H1 (cell line): Measurements from ENCODE around the gene HMCN2. TPM values are rescaled to one million over a fixed set of nuclear protein-coding genes. Genes with fewer than 3 reads are reported as not detected.

ENCODE experiments used
- CBX8 ChIP-seq: fragments of 300-800, 300-1000 bp; sonication (generic); IDR thresholded peaks from 2 replicates; pipeline ENCODE4 v1.7.1; 2016; ENCODE audit warnings: low read depth, low read length, borderline replicate concordance
- CHD2 ChIP-seq: IDR thresholded peaks from 2 replicates; pipeline ENCODE4 v1.6.1; 2012; ENCODE audit warnings: low read length, improper control_type of control experiment
- E2F6 ChIP-seq: IDR thresholded peaks from 2 replicates; pipeline ENCODE4 v1.6.1; 2012; ENCODE audit warnings: inconsistent platforms
- EGR1 ChIP-seq: IDR thresholded peaks from 2 replicates; pipeline ENCODE4 v1.6.1; 2011; ENCODE audit warnings: low read depth, low read length, borderline replicate concordance
- MAFK ChIP-seq: IDR thresholded peaks from 2 replicates; pipeline ENCODE4 v1.6.1; 2012; ENCODE audit warnings: low read depth, mild to moderate bottlenecking, improper control_type of control experiment, low read length
- PHF8 ChIP-seq: fragments of 200-600 bp; sonication (generic); conservative IDR thresholded peaks from 2 replicates; pipeline ENCODE4 v1.7.1; 2012; ENCODE audit warnings: low read depth, mild to moderate bottlenecking, inconsistent platforms, low read length, moderate library complexity
- RBBP5 ChIP-seq: IDR thresholded peaks from 2 replicates; pipeline ENCODE4 v1.7.1; 2012; ENCODE audit warnings: low read depth, mild to moderate bottlenecking, inconsistent platforms, low read length, moderate library complexity, borderline replicate concordance
- SIX5 ChIP-seq: IDR thresholded peaks from 2 replicates; pipeline ENCODE4 v1.6.1; 2011; ENCODE audit warnings: mild to moderate bottlenecking, low read depth, low read length
- TEAD4 ChIP-seq: IDR thresholded peaks from 2 replicates; pipeline ENCODE4 v1.6.1; 2012; ENCODE audit warnings: low read depth, low read length, inconsistent platforms, mixed read lengths
- polyA plus RNA-seq, 7 experiments: library from polyadenylated mRNA; depleted of rRNA in 3 of 7; stranded (reverse) in 5 of 7; unstranded in 2 of 7; fragments of >200 nt in 5 of 7; fragments of 200-250 nt in 2 of 7; gene quantifications; 1 replicate in 5 of 7; 2 replicates in 1 of 7; 4 replicates in 1 of 7; pipeline versions ENCODE4 v1.2.1 to v1.2.3, GENCODE V29; 2011 to 2013; ENCODE audit warnings: missing spikeins in 2 of 7, mixed read lengths in 2 of 7
- total RNA-seq: library from RNA; stranded (reverse); fragmentation: NEBNext Ultra II Directional; extraction: Animal tissue kit (Norgen Biotek cat#: 25700); gene quantifications from 2 replicates; pipeline ENCODE4 v1.2.1, GENCODE V29; 2021

The HMCN2 gene
- total and polyA plus RNA-seq, 2 of the 8 experiments (the other 6 are each of a cell fraction or from before 2014, with no cell fraction given): 5.0 to 9.1 TPM

- TF ChIP-seq CBX8: no peak
- TF ChIP-seq TEAD4: no peak
- no peak for TF ChIP-seq RBBP5
- no peak for TF ChIP-seq CHD2
- TF ChIP-seq EGR1: no peak
- no peak for TF ChIP-seq MAFK
- no peak for TF ChIP-seq PHF8
- TF ChIP-seq E2F6: no peak
- no peak for TF ChIP-seq SIX5
Observed at GRCh38 chr9:130371196-130371966, 105.8 kb downstream of the HMCN2 start (continued).
